ENCODE measurements around the gene GPER1.

GRCh38 chr7:1094870-1095269 is 7.0 kb downstream of the GPER1 start:
- TF ChIP-seq YY1 (IDR thresholded peaks at IDR 0.05; ENCODE audit: insufficient read depth, insufficient read length) (no peak), SUZ12 (IDR thresholded peaks at IDR 0.05; ENCODE audit: extremely low read depth, insufficient read depth, insufficient read length) (no peak)

Data from NT2/D1 (cell line).